SKM-1 treated with dmso at 0.1 percent for 144 hours (cell line): ENCODE data around the gene SURF4.
A peak's percentile ranks its signal among the peaks of the same experiment; 100 is the strongest.

Experiments used
- DNase-seq: peaks from one replicate; lab custom pipeline; 2025; ENCODE audit not compliant: unreplicated experiment; lab: John Stamatoyannopoulos, UW

The SURF4 gene

DNA sequence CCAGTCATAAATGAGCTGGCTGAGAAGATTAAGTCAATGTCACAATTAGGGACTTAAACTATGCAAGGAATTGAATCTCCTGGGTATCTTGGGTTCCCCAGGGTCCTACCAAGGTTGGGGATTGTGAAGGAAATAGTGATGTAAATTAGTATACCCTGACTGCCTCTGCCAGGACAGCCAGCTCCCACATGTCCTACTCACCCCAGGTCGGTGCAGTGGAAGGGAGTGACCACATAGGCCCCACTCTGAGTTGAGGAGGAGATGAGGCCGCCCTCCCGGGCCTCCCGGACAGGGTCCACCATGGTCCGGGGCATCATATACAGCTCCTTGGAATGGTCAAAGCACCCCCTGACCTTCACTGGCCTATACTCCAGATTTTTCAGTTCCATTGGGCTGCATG, 22.3 kb downstream of the SURF4 start:
- no peak for DNase-seq

DNA sequence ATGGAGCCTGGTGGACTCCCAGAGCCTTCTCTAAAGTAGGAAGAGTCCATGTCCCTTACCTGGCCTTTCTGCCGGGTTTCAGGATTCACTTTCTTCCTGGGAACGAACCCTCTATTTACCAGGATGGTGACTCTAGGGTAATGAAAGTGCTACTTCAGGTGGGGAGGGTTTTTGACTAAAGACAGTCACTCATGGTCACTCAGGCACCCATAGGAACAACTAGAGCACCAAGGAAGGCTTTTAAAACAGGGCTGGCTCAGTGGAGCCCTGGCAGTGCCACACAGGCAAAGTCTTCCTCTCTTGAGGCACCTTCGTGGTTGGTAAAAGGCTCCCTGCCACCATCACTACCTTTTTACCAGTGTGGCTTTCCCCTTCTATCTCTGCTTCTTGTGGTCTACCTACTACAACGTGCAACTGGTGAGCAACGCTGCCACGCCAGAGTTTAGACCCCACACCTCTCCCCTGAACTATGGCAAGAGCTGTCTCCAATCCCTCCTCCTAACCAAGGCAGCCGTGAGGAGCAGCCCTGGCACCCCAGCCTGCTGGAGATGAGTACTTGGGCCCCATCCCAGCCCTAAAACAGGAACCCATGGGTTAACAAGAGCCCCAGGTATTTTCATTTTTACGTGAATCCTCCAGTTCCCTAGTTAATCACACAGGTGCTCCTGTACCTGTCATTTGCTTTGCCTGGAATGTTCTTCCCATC, 23.1 kb downstream of the SURF4 start:
- DNase-seq, result no peak

- DNase-seq, result peak; percentile 69
These were observed 23.8 kb downstream of the SURF4 start for GRCh38 chr9:133351908-133352634.

- DNase-seq, result no peak
These were observed 24.3 kb downstream of the SURF4 start for GRCh38 chr9:133351526-133351907.

GRCh38 chr9:133349965-133350616, 25.8 kb downstream of the SURF4 start:
- DNase-seq, result no peak

DNA sequence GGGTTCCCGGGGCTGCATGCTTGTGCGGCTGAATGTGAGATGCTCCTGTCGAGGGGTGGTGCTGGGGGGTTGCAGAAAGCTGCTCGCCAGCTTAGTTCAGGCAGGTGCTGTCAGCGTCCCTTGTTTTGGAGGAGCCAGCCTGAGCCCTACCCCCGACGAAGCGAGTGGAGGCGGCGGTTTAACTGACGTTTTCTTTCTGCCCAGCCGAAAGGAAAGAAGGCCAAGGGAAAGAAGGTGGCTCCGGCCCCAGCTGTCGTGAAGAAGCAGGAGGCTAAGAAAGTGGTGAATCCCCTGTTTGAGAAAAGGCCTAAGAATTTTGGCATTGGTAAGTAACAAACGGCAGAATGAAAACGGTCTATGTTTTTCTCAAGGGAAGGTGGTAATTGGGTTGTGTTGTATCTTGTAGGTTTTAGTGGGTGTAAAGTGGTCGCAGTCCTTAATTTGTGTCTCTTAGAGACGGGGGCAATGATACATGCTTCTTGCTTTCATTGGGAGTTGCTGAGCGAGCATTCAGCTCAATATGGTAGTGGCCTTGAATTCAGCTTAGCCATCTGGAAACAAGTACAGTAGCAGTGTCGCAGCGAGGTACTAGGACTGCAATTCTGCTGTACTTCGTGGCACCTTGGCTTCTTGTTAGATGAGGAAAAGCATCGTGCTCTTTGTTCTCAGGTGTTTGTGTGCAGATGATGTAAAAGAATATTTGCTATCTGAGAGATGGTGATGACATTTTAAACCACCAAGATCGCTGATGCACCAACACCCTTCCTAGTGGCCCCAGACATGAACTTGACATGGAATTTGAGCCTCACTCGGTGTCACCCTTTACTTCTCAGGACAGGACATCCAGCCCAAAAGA, 26.9 kb downstream of the SURF4 start:
- DNase-seq, result no peak

DNA sequence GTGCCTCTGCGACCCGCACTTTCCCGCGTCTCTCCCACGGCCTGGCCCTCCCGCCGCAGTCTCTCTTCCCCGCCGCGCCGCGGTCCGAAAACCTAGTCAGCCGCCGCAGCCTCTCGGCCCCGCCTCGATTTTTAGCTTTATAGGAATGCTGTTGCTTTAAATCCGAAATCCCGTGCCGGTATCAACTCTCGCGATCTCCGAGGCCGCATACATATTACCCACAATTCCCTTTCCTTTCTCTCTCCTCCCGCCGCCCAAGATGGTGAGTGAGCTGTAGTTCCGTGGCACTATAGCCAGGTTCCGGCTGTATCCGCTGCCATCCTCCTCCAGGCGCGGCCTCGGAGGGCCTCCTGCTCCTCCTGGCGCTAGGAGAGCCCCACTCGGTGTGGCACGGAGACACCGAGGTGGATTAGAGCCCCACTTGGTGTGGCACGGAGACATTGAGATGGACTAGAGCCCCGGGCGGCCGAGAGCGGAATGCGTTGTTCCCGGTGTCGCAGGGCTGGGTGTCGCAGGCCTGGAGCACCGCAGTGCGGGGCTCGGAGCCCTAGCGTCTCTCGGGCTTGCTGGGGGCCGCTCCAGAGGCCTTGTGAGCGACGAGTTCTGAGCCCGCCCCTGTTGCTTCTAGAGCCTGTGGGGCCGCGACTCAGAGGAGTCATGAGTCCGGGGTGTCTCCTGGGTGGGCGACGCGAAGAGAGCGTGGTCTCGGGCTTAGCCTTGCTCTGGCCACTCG, 27.7 kb downstream of the SURF4 start, which contains the start of the genes MED22 and RPL7A:
Gene MED22 (minus strand): TSS at position 147 of the 733 bp plus-strand sequence. CDS start 1,469 bp downstream, outside the sequence.
Gene RPL7A (plus strand): TSS at position 234 of the 733 bp plus-strand sequence. CDS start 26 bp downstream, at position 260.
- DNase-seq, result peak; percentile 94

- no peak for DNase-seq
These were observed 28.3 kb downstream of the SURF4 start for GRCh38 chr9:133347515-133347984.

- DNase-seq, result no peak
These were observed 29.7 kb downstream of the SURF4 start for GRCh38 chr9:133346021-133346785.

DNA sequence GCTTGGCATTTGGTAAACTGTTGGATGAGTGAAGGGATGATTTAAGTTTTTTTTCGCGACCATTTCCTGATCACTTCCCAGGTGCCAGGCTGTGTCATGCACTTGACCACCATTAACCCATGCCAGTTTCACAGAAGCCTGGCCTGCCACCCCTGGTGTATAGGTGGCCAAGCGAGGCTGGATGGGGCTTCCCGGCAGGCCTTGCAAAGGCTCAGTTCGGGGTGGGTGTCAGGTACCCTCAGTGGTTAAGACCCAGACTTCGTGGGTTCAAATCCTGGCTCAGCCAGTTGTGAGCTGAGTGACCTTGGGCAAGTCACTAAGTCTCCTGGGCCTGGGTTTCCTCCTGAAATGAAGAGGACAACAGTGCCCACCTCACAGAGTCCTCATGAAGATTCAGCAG, 30.3 kb downstream of the SURF4 start:
- no peak for DNase-seq

- DNase-seq, result no peak
These were observed 30.9 kb downstream of the SURF4 start for GRCh38 chr9:133344979-133345378.

- no peak for DNase-seq
These were observed 31.8 kb downstream of the SURF4 start for GRCh38 chr9:133344071-133344470.

GRCh38 chr9:133342570-133342969, 33.3 kb downstream of the SURF4 start:
- DNase-seq, result no peak

GRCh38 chr9:133342069-133342406, 33.8 kb downstream of the SURF4 start:
- DNase-seq, result no peak

DNA sequence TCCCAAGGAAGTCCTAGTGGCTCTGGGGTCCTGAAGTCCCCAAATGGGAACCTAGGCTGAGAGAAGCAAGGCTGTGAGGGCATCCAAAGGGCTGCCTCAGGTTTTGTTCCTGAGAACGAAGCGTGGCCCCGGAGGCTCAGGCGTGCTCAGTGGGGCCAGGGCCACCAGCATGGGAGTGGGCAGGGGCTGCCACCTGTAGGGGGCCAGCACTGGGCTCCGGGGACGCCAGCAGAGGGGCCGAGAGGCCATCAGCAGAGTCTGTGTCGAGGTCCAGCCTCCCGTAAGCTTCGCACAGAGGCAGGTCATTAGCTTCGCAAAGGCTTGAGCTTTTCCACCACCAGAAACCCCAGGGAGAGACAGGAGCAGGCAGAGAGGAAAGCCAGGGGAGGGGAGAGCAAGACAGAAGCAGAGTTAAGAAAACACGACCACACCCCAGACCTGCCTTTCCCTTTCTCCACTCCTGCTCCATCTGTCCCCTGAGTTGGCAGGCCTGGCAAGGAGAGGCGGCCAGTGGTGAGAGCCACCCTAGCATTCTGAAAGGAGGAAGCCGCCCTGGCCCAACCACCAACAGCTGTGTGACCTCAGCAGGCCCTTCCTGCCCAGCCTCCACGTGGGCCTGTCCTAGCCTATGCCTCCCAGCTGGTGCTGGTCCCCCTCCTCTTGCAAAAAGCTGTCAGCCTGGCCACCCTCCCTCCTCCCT, 34.3 kb downstream of the SURF4 start:
- peak; percentile 86 for DNase-seq

DNA sequence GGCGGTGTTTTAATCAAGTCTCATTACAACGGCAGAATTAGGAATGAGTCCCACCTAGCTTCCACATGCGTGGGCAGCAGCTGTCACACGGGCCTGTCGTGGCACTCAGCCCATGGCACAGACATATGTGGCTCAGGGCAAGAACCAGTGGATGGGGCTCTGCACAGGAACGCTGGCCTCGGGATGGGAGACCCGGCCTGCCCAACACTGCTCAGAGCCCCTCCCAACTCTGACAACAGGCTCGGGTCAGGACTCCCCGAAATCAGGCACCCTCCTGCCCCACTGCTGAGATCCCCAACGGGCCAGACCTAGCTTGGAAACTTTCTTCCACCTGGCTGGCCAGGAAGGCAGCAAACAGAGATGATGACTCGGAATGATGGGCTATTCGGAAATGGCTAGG, 34.9 kb downstream of the SURF4 start:
- no peak for DNase-seq

GRCh38 chr9:133340256-133340655, 35.6 kb downstream of the SURF4 start:
- peak; percentile 80 for DNase-seq

- no peak for DNase-seq
These were observed 36.2 kb downstream of the SURF4 start for GRCh38 chr9:133339641-133340040.
